ENCODE measurements around the gene HNRNPU. TPM values are rescaled to one million over a fixed set of nuclear protein-coding genes. Genes with fewer than 3 reads are reported as not detected.

The HNRNPU gene
- total and polyA plus RNA-seq, 4 donors, result 45.3 to 233 (median 136) TPM

GRCh38 chr1:244869950-244870349, 5.6 kb upstream of the HNRNPU start (continued):
- TF ChIP-seq, protein P1, sequence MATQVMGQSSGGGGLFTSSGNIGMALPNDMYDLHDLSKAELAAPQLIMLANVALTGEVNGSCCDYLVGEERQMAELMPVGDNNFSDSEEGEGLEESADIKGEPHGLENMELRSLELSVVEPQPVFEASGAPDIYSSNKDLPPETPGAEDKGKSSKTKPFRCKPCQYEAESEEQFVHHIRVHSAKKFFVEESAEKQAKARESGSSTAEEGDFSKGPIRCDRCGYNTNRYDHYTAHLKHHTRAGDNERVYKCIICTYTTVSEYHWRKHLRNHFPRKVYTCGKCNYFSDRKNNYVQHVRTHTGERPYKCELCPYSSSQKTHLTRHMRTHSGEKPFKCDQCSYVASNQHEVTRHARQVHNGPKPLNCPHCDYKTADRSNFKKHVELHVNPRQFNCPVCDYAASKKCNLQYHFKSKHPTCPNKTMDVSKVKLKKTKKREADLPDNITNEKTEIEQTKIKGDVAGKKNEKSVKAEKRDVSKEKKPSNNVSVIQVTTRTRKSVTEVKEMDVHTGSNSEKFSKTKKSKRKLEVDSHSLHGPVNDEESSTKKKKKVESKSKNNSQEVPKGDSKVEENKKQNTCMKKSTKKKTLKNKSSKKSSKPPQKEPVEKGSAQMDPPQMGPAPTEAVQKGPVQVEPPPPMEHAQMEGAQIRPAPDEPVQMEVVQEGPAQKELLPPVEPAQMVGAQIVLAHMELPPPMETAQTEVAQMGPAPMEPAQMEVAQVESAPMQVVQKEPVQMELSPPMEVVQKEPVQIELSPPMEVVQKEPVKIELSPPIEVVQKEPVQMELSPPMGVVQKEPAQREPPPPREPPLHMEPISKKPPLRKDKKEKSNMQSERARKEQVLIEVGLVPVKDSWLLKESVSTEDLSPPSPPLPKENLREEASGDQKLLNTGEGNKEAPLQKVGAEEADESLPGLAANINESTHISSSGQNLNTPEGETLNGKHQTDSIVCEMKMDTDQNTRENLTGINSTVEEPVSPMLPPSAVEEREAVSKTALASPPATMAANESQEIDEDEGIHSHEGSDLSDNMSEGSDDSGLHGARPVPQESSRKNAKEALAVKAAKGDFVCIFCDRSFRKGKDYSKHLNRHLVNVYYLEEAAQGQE (IDR thresholded peaks at IDR 0.05), result no peak
- TF ChIP-seq FOXA2 (IDR thresholded peaks at IDR 0.05) (no peak), NR2F2 (IDR thresholded peaks at IDR 0.05) (no peak), YY1 (IDR thresholded peaks at IDR 0.05) (no peak)

GRCh38 chr1:244869364-244869827, 5.1 kb upstream of the HNRNPU start:
- H3K36me3 ChIP-seq (ENCODE audit: control insufficient read depth in 4 of 4, insufficient read depth in 3 of 4, low read depth in 1 of 4, low read length in 3 of 4), result no peaks in the 10 kb centered on the region
- TF ChIP-seq FOXA1 (IDR thresholded peaks at IDR 0.05), result no peak
- TF ChIP-seq SP1 (IDR thresholded peaks at IDR 0.05), result no peak
- no peak for TF ChIP-seq NR2F2 (IDR thresholded peaks at IDR 0.05)
- no peak for TF ChIP-seq RXRA (IDR thresholded peaks at IDR 0.05)
- no peak for TF ChIP-seq JUND (IDR thresholded peaks at IDR 0.05)
- no peak for TF ChIP-seq ATF3 (IDR thresholded peaks at IDR 0.05)
- TF ChIP-seq, protein P2, sequence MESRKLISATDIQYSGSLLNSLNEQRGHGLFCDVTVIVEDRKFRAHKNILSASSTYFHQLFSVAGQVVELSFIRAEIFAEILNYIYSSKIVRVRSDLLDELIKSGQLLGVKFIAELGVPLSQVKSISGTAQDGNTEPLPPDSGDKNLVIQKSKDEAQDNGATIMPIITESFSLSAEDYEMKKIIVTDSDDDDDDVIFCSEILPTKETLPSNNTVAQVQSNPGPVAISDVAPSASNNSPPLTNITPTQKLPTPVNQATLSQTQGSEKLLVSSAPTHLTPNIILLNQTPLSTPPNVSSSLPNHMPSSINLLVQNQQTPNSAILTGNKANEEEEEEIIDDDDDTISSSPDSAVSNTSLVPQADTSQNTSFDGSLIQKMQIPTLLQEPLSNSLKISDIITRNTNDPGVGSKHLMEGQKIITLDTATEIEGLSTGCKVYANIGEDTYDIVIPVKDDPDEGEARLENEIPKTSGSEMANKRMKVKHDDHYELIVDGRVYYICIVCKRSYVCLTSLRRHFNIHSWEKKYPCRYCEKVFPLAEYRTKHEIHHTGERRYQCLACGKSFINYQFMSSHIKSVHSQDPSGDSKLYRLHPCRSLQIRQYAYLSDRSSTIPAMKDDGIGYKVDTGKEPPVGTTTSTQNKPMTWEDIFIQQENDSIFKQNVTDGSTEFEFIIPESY (IDR thresholded peaks at IDR 0.05), result no peak
- no peak for TF ChIP-seq MAX (IDR thresholded peaks at IDR 0.05)
- TF ChIP-seq HNF4A (conservative IDR thresholded peaks at IDR 0.05), result no peak
- TF ChIP-seq FOXA2 (IDR thresholded peaks at IDR 0.05), result no peak
- TF ChIP-seq, protein P1 (IDR thresholded peaks at IDR 0.05), result no peak
- TF ChIP-seq YY1 (IDR thresholded peaks at IDR 0.05), result no peak
- TF ChIP-seq HNF4G (IDR thresholded peaks at IDR 0.05), result no peak
- TF ChIP-seq EGR1 (IDR thresholded peaks at IDR 0.05; ENCODE audit: low read depth in 2 of 2), result no peak
- TF ChIP-seq RAD21 (IDR thresholded peaks at IDR 0.05), result no peak
- TF ChIP-seq, protein P3, sequence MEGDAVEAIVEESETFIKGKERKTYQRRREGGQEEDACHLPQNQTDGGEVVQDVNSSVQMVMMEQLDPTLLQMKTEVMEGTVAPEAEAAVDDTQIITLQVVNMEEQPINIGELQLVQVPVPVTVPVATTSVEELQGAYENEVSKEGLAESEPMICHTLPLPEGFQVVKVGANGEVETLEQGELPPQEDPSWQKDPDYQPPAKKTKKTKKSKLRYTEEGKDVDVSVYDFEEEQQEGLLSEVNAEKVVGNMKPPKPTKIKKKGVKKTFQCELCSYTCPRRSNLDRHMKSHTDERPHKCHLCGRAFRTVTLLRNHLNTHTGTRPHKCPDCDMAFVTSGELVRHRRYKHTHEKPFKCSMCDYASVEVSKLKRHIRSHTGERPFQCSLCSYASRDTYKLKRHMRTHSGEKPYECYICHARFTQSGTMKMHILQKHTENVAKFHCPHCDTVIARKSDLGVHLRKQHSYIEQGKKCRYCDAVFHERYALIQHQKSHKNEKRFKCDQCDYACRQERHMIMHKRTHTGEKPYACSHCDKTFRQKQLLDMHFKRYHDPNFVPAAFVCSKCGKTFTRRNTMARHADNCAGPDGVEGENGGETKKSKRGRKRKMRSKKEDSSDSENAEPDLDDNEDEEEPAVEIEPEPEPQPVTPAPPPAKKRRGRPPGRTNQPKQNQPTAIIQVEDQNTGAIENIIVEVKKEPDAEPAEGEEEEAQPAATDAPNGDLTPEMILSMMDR (IDR thresholded peaks at IDR 0.05; ENCODE audit: low read depth, low read length, missing input control), result no peak
- no peak for TF ChIP-seq TAF1 (conservative IDR thresholded peaks at IDR 0.05)
- no peak for TF ChIP-seq GABPA (IDR thresholded peaks at IDR 0.05 in 1 of 2, conservative IDR thresholded peaks at IDR 0.05 in 1 of 2)
- WGBS, result 84% methylated on average over 12 of the region's 12 CpGs
- no peak overlapping the region for H3K27ac ChIP-seq (ENCODE audit: low read depth in 1 of 2, low read length in 2 of 2)
- no peaks in the 10 kb centered on the region for H3K27me3 ChIP-seq (ENCODE audit: control insufficient read depth in 4 of 4, insufficient read depth in 4 of 4, low read length in 3 of 4)
- H3K4me1 ChIP-seq (ENCODE audit: control insufficient read depth in 4 of 4, insufficient read depth in 4 of 4, low read length in 3 of 4), result peaks cover 0 to 10% (median 3%) of the 10 kb centered on the region in 4 donors
- H3K9ac ChIP-seq (ENCODE audit: low read depth in 1 of 2, low read length in 2 of 2), result no peak overlapping the region
- no peaks in the 10 kb centered on the region for H3K9me3 ChIP-seq (ENCODE audit: control insufficient read depth in 4 of 4, low read length in 3 of 4)
- DNase-seq (ENCODE audit: low spot score), result no peak
- no peak overlapping the region for H3K4me3 ChIP-seq (ENCODE audit: low read depth in 1 of 3, low read length in 3 of 3)

Measured in liver (tissue), 9 donors.